ENCODE data around the gene CCDC80. TPM values are rescaled to one million over a fixed set of nuclear protein-coding genes. Genes with fewer than 3 reads are reported as not detected.
"Not testable (repeated sequence)": the region's sequence is repeated elsewhere in the genome, so short reads cannot be mapped to it uniquely, and the experiment has no call there.

CCDC80 gene
- total RNA-seq, 4 donors from 2014 or later = 6.4 to 55.3 (median 18.4) TPM

DNA sequence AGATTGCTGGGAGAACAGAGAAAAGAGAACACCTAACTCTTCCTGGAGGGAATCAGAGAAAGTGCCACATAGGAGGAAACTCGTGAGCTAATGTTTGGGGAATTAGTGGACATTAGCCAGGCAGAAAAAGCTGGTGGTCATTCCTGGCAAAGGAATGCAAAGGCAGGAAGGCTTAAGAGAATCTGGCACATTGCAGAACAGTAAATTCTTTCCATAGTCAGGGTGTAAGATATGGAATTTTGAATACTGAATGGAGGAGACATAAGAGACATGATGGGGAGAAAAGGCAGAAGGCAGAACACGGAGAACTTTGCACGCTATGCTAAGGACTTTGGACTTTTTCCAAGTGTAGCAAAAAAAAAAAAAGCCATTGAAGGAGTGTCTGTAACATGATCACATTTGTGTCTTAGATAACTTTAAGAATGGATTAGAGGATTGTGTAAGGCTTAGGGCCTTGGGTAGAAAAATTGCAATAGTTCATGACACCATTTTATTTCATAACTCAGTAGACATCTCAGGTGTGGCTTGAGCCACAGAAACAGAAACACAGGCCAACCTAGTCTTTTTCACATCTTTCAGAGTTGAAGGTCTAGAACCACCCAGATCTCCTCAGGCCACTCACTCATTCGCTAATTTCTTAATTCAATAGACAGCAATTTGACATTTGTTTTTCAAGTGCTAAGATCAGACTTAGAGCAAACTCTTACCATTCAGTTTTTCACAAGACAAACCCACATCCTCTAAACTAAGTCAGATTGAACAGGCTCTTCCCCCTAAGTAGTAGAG, 31.2 kb upstream of the CCDC80 start:
- DNase-seq = no peak
- Histone ChIP-seq H3K9me3 (no peaks in the 10 kb centered on the region), H3K27me3 (no peaks in the 10 kb centered on the region), H3K4me1 (peaks cover 0 to 16% (median 1%) of the 10 kb centered on the region in 4 donors), H3K36me3 (no peaks in the 10 kb centered on the region), H3K4me3 (no peak overlapping the region), H3K27ac (peak overlapping the region; percentile 8 to 39 (median 30))
- TF ChIP-seq EP300 (IDR thresholded peaks at IDR 0.05; ENCODE audit: low read depth) (no peak), POLR2AphosphoS5 (IDR thresholded peaks at IDR 0.05) (peak in 1 of 3 donors; percentile 62)
- in situ Hi-C loops (cut with MboI; ENCODE audit: low pct_ligation_motif_present in 1 of 4, low pct_unique_long_range_greater_than_20kb in 1 of 4, low sequenced_read_pairs in 3 of 4) = no loop called here
- WGBS, 2 donors (ENCODE audit: low coverage in 1 of 2) = 42 to 57% methylated on average over 4 of the region's 4 CpGs
- intact Hi-C loops (cut with DNase I; ENCODE audit: low total_unique reads) = no loop called here

DNA sequence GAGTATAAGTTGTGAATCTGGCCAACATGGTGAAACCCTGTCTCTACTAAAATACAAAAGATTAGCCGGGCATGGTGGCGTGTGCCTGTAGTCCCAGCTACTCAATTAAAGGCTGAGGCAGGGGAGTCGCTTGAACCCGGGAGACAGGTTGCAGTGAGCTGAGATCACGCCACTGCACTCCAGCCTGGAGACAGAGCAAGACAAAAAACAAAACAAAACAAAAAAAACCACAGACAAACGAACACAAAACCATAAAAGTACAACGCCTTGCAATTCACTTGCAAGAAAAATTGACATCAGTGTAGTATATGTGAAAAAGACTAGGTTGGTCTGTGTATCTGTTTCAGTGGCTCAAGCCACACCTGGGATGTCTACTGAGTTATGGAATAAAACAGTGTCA, 29.9 kb upstream of the CCDC80 start:
- Histone ChIP-seq H3K9me3 (no peaks in the 10 kb centered on the region), H3K4me1 (peaks cover 0 to 7% (median 0%) of the 10 kb centered on the region in 4 donors), H3K4me3 (no peak overlapping the region), H3K27ac (no peak overlapping the region), H3K27me3 (no peaks in the 10 kb centered on the region), H3K36me3 (no peaks in the 10 kb centered on the region)
- DNase-seq = no peak
- no peak for TF ChIP-seq EP300 (IDR thresholded peaks at IDR 0.05; ENCODE audit: low read depth)
- TF ChIP-seq POLR2AphosphoS5 (IDR thresholded peaks at IDR 0.05) = no peak
- TF ChIP-seq, protein P1, sequence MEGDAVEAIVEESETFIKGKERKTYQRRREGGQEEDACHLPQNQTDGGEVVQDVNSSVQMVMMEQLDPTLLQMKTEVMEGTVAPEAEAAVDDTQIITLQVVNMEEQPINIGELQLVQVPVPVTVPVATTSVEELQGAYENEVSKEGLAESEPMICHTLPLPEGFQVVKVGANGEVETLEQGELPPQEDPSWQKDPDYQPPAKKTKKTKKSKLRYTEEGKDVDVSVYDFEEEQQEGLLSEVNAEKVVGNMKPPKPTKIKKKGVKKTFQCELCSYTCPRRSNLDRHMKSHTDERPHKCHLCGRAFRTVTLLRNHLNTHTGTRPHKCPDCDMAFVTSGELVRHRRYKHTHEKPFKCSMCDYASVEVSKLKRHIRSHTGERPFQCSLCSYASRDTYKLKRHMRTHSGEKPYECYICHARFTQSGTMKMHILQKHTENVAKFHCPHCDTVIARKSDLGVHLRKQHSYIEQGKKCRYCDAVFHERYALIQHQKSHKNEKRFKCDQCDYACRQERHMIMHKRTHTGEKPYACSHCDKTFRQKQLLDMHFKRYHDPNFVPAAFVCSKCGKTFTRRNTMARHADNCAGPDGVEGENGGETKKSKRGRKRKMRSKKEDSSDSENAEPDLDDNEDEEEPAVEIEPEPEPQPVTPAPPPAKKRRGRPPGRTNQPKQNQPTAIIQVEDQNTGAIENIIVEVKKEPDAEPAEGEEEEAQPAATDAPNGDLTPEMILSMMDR (IDR thresholded peaks at IDR 0.05) = no peak
- TF ChIP-seq POLR2A (IDR thresholded peaks at IDR 0.05) = no peak
- in situ Hi-C loops (cut with MboI; ENCODE audit: low pct_ligation_motif_present in 1 of 4, low pct_unique_long_range_greater_than_20kb in 1 of 4, low sequenced_read_pairs in 3 of 4) = no loop called here
- intact Hi-C loops (cut with DNase I; ENCODE audit: low total_unique reads) = no loop called here
- 59 to 80% methylated on average over 7 of the region's 7 CpGs for WGBS, 2 donors (ENCODE audit: low coverage in 1 of 2)

DNA sequence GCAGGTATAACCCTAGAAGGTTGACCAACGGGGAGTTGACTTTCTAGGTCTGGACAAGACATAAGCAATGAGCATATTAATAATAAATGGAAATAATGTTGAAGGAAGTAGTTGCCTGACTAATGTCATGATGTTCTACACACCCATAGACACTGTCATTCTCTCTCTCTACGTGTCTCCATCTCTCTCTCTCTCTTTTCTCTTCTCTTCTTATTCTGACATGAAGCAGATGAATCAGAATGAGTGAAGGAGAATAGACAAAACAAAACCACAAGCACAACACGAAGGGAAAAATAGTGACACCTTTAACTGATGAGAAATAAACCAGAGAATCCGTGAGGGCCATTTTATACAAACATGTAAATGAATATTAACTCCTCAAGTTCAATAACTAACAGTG, 26.7 kb upstream of the CCDC80 start:
- H3K4me3 ChIP-seq = no peak overlapping the region
- peaks cover 0 to 7% (median 0%) of the 10 kb centered on the region in 4 donors for H3K4me1 ChIP-seq
- DNase-seq = no peak
- TF ChIP-seq, protein P1 (IDR thresholded peaks at IDR 0.05) = no peak
- TF ChIP-seq POLR2AphosphoS5 (IDR thresholded peaks at IDR 0.05) (no peak), POLR2A (IDR thresholded peaks at IDR 0.05) (no peak), EP300 (IDR thresholded peaks at IDR 0.05; ENCODE audit: low read depth) (no peak)
- 60 to 69% methylated on average over 3 to 4 of the region's 4 CpGs for WGBS, 2 donors (ENCODE audit: low coverage in 1 of 2)
- in situ Hi-C loops (cut with MboI; ENCODE audit: low pct_ligation_motif_present in 1 of 4, low pct_unique_long_range_greater_than_20kb in 1 of 4, low sequenced_read_pairs in 3 of 4) (no loop called here), intact Hi-C loops (cut with DNase I; ENCODE audit: low total_unique reads) (no loop called here)
- H3K9me3 ChIP-seq = no peaks in the 10 kb centered on the region
- H3K27ac ChIP-seq = no peak overlapping the region
- H3K27me3 ChIP-seq = no peaks in the 10 kb centered on the region
- no peaks in the 10 kb centered on the region for H3K36me3 ChIP-seq

DNA sequence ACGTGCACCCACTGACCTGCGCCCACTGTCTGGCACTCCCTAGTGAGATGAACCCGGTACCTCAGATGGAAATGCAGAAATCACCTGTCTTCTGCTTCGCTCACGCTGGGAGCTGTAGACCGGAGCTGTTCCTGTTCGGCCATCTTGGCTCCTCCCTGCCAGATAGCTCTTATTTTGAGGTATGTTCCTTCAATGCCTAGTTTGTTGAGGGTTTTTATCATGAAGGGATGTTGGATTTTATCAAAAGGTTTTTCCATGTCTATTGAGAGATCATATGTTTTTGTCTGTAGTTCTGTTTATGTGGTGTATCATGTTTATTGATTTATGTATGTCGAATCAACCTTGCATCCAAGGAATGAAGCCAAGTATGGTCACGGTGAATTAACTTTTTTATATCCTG, 24.1 kb upstream of the CCDC80 start:
- H3K9me3 ChIP-seq; H3K36me3 ChIP-seq; H3K4me3 ChIP-seq; H3K27ac ChIP-seq; H3K27me3 ChIP-seq; H3K4me1 ChIP-seq; intact Hi-C loops (cut with DNase I; ENCODE audit: low total_unique reads); in situ Hi-C loops (cut with MboI; ENCODE audit: low pct_ligation_motif_present in 1 of 4, low pct_unique_long_range_greater_than_20kb in 1 of 4, low sequenced_read_pairs in 3 of 4); DNase-seq: not testable (repeated sequence)
- 85 to 95% methylated on average over 3 to 7 of the region's 9 CpGs for WGBS, 2 donors (ENCODE audit: low coverage in 1 of 2)

DNA sequence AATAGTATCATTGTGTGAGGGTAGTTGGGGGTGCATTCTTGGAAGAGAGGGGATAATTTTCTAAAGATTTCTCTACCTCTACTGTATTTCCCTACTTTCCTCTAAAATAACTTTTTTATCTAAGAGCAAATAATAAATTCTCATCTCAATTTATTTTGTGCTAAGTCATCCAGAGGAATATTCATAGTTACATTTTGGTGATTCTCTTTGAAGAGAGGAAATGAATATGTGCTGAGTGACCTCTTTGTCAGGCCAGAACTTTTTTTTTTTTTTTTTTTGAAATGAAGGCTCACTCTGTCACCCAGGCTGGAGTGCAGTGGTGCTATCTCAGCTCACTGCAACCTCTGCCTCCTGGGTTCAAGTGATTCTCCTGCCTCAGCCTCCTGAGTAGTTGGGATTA, 15.1 kb upstream of the CCDC80 start:
- Histone ChIP-seq H3K4me3 (no peak overlapping the region), H3K27me3 (no peaks in the 10 kb centered on the region), H3K27ac (no peak overlapping the region), H3K9me3 (no peaks in the 10 kb centered on the region), H3K36me3 (no peaks in the 10 kb centered on the region), H3K4me1 (peaks cover 0 to 5% (median 0%) of the 10 kb centered on the region in 4 donors)
- in situ Hi-C loops (cut with MboI; ENCODE audit: low pct_ligation_motif_present in 1 of 4, low pct_unique_long_range_greater_than_20kb in 1 of 4, low sequenced_read_pairs in 3 of 4) (no loop called here), intact Hi-C loops (cut with DNase I; ENCODE audit: low total_unique reads) (no loop called here)
- DNase-seq = no peak
- TF ChIP-seq EP300 (IDR thresholded peaks at IDR 0.05; ENCODE audit: low read depth) (no peak), POLR2AphosphoS5 (IDR thresholded peaks at IDR 0.05) (no peak), POLR2A (IDR thresholded peaks at IDR 0.05) (no peak)
- TF ChIP-seq, protein P1 (IDR thresholded peaks at IDR 0.05) = no peak

All from transverse colon (tissue), 4 donors.